H9 (cell line): ENCODE data around the gene JAK1. TPM values are rescaled to one million over a fixed set of nuclear protein-coding genes. Genes with fewer than 3 reads are reported as not detected.
"Not testable (repeated sequence)": the region's sequence is repeated elsewhere in the genome, so short reads cannot be mapped to it uniquely, and the experiment has no call there.

ENCODE experiments used
- DNase-seq: peaks from one replicate; pipeline ENCODE4 v3.0.0-alpha.2; 2017
- H2AFZ ChIP-seq: one replicate; pipeline ENCODE4 v1.6.1; 2013; ENCODE audit warnings: mild to moderate bottlenecking, low read length, control low read depth, moderate library complexity
- H2AK5ac ChIP-seq: 2 replicates; pipeline ENCODE4 v1.6.1; 2013; ENCODE audit warnings: low read length, control low read depth, mixed read lengths; ENCODE audit not compliant: insufficient read length
- H2BK120ac ChIP-seq: one replicate; pipeline ENCODE4 v1.6.1; 2013; ENCODE audit warnings: low read depth, mild to moderate bottlenecking, low read length, control low read depth, inconsistent platforms; ENCODE audit not compliant: poor library complexity, severe bottlenecking
- H2BK12ac ChIP-seq: 2 replicates; pipeline ENCODE4 v1.6.1; 2013; ENCODE audit warnings: low read length, control low read depth, mixed read lengths, low read depth; ENCODE audit not compliant: insufficient read length
- H2BK15ac ChIP-seq: 2 replicates; pipeline ENCODE4 v1.6.1; 2013; ENCODE audit warnings: low read depth, low read length, control low read depth
- H2BK20ac ChIP-seq: one replicate; pipeline ENCODE4 v1.6.1; 2013; ENCODE audit warnings: low read depth, mild to moderate bottlenecking, low read length, control low read depth, inconsistent platforms; ENCODE audit not compliant: poor library complexity, severe bottlenecking
- H2BK5ac ChIP-seq: 2 replicates; pipeline ENCODE4 v1.6.1; 2013; ENCODE audit warnings: low read length, control low read depth, mixed read lengths; ENCODE audit not compliant: insufficient read length
- H3K14ac ChIP-seq: 2 replicates; pipeline ENCODE4 v1.6.1; 2013; ENCODE audit warnings: low read length, control low read depth; ENCODE audit not compliant: insufficient read depth
- H3K18ac ChIP-seq: 2 replicates; pipeline ENCODE4 v1.6.1; 2013; ENCODE audit warnings: low read depth, mild to moderate bottlenecking, mixed read lengths, low read length, control low read depth; ENCODE audit not compliant: insufficient read length
- H3K23ac ChIP-seq: 2 replicates; pipeline ENCODE4 v1.6.1; 2013; ENCODE audit warnings: low read length, control low read depth, mixed read lengths, low read depth; ENCODE audit not compliant: insufficient read length
- H3K23me2 ChIP-seq: 2 replicates; pipeline ENCODE4 v1.6.1; 2013; ENCODE audit warnings: low read depth, mild to moderate bottlenecking, mixed read lengths, low read length, control low read depth; ENCODE audit not compliant: insufficient read length, poor library complexity, severe bottlenecking
- H3K27ac ChIP-seq: 2 replicates; pipeline ENCODE4 v1.5.1; 2013; ENCODE audit warnings: low read length, control low read depth, mixed read lengths, low read depth; ENCODE audit not compliant: insufficient read length
- H3K27me3 ChIP-seq: 2 replicates; pipeline ENCODE4 v1.6.1; 2013; ENCODE audit warnings: low read length, control low read depth, inconsistent platforms; ENCODE audit not compliant: insufficient read depth
- H3K4ac ChIP-seq: 2 replicates; pipeline ENCODE4 v1.6.1; 2013; ENCODE audit warnings: low read depth, mild to moderate bottlenecking, control low read depth, inconsistent platforms, low read length, moderate library complexity
- H3K4me1 ChIP-seq: 2 replicates; pipeline ENCODE4 v1.6.1; 2013; ENCODE audit warnings: low read length, control low read depth, inconsistent platforms; ENCODE audit not compliant: insufficient read depth
- H3K4me2 ChIP-seq: 2 replicates; pipeline ENCODE4 v1.6.1; 2013; ENCODE audit warnings: low read length, control low read depth, mixed read lengths; ENCODE audit not compliant: insufficient read length, insufficient read depth
- H3K56ac ChIP-seq: 2 replicates; pipeline ENCODE4 v1.6.1; 2013; ENCODE audit warnings: low read depth, mild to moderate bottlenecking, mixed read lengths, low read length, control low read depth; ENCODE audit not compliant: insufficient read length
- H3K79me1 ChIP-seq: 2 replicates; pipeline ENCODE4 v1.6.1; 2013; ENCODE audit warnings: low read depth, mild to moderate bottlenecking, moderate library complexity, low read length, control low read depth, inconsistent platforms; ENCODE audit not compliant: insufficient read depth, poor library complexity, severe bottlenecking
- H3K79me2 ChIP-seq: 2 replicates; pipeline ENCODE4 v1.6.1; 2013; ENCODE audit warnings: low read length, control low read depth, inconsistent platforms; ENCODE audit not compliant: insufficient read depth
- H3K9ac ChIP-seq: 2 replicates; pipeline ENCODE4 v1.6.1; 2013; ENCODE audit warnings: low read length, control low read depth, mixed read lengths; ENCODE audit not compliant: insufficient read length; ENCODE audit errors: extremely low read depth
- H3K9me3 ChIP-seq: one replicate; pipeline ENCODE4 v1.6.1; 2013; ENCODE audit warnings: low read depth, low read length, inconsistent platforms; ENCODE audit not compliant: control insufficient read depth
- H3T11ph ChIP-seq: one replicate; pipeline ENCODE4 v1.6.1; 2013; ENCODE audit warnings: mild to moderate bottlenecking, low read length, control low read depth, inconsistent platforms
- H4K20me1 ChIP-seq: one replicate; pipeline ENCODE4 v1.6.1; 2013; ENCODE audit not compliant: control insufficient read depth, insufficient read length, insufficient read depth
- H4K5ac ChIP-seq: 2 replicates; pipeline ENCODE4 v1.6.1; 2013; ENCODE audit warnings: low read depth, mild to moderate bottlenecking, mixed read lengths, low read length, control low read depth; ENCODE audit not compliant: insufficient read length
- H4K8ac ChIP-seq: replicated peaks from 2 replicates; pipeline ENCODE4 v1.6.1; 2013; ENCODE audit warnings: low read length, control low read depth, mixed read lengths, low read depth; ENCODE audit not compliant: insufficient read length
- H4K91ac ChIP-seq: 2 replicates; pipeline ENCODE4 v1.6.1; 2013; ENCODE audit warnings: low read depth, mild to moderate bottlenecking, moderate library complexity, mixed read lengths, low read length, control low read depth; ENCODE audit not compliant: insufficient read length
- H3K27ac Mint-ChIP-seq, 3 experiments: 2 replicates in 2 of 3; 3 replicates in 1 of 3; pipeline ENCODE4 v1.8.0; 2020 to 2021; ENCODE audit warnings: mixed read lengths in 3 of 3, mild to moderate bottlenecking in 1 of 3, moderate library complexity in 1 of 3
- H3K27me3 Mint-ChIP-seq: 2 replicates; pipeline ENCODE4 v1.8.0; 2021; ENCODE audit warnings: low read depth, mild to moderate bottlenecking, moderate library complexity, mixed read lengths
- H3K36me3 Mint-ChIP-seq, 3 experiments: 2 replicates in 2 of 3; 3 replicates in 1 of 3; pipeline ENCODE4 v1.8.0; 2020 to 2021; ENCODE audit warnings: low read depth in 3 of 3, mixed read lengths in 3 of 3; ENCODE audit not compliant: insufficient read depth in 1 of 3
- H3K4me1 Mint-ChIP-seq, 2 experiments: 2 replicates each; pipeline ENCODE4 v1.8.0; 2020; ENCODE audit warnings: mixed read lengths in 2 of 2
- H3K4me3 Mint-ChIP-seq, 2 experiments: 2 replicates in 1 of 2; 3 replicates in 1 of 2; pipeline ENCODE4 v1.8.0; 2020 to 2021; ENCODE audit warnings: mild to moderate bottlenecking in 2 of 2, mixed read lengths in 2 of 2, moderate library complexity in 1 of 2
- H3K9me3 Mint-ChIP-seq, 2 experiments: 2 replicates in 1 of 2; 3 replicates in 1 of 2; pipeline ENCODE4 v1.8.0; 2020; ENCODE audit warnings: mild to moderate bottlenecking in 2 of 2, mixed read lengths in 2 of 2, moderate library complexity in 1 of 2
- WGBS: extraction: QIAGEN DNeasy Blood & Tissue Kit; methylation state at CpG from one replicate; pipeline ENCODE4 v1.1.7; 2013; ENCODE audit warnings: missing lambda C conversion rate, low lambda C conversion rate, mixed read lengths; ENCODE audit not compliant: insufficient read length; ENCODE audit errors: extremely low coverage; 5-methylcytosine and 5-hydroxymethylcytosine counted together
- total RNA-seq: library from RNA; stranded (reverse); gene quantifications from 2 replicates; pipeline ENCODE4 v1.2.1, GENCODE V29; 2021
- TF ChIP-seq, protein P1 (sequence below): fragments of 200-600 bp; sonication (generic); conservative IDR thresholded peaks from 3 replicates; pipeline ENCODE4 v1.8.0; 2021; ENCODE audit warnings: antibody characterized with exemption, mild to moderate bottlenecking

JAK1 gene
- total RNA-seq, 1 experiment from 2014 or later = 12.8 TPM

DNA sequence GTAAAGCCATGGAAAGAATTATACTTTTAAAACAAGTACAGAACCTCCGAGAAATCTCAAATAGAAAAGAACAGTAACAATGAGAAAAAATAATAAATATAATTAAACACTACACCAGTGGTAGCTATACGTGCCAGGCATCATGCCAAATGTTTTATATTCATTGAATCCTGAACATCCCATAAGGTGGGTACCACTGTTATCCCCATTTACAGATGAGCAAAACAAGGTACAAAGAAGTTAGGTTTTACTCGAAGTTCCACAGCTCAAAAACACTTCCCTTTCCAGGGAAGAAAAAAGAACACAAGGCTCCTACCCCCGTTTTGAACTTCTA, 33.4 kb downstream of the JAK1 start:
- H4K91ac ChIP-seq = no peak overlapping the region
- no peaks in the 10 kb centered on the region for H3K27me3 ChIP-seq
- no CpG with 5 or more reads among the region's 4 CpGs for whole genome bisulfite sequencing
- peaks cover 3% of the 10 kb centered on the region; the same call in 1 of the 2 replicates for H3K79me2 ChIP-seq
- no peak overlapping the region for H3K18ac ChIP-seq
- no peak overlapping the region for H3K4ac ChIP-seq
- no peak overlapping the region for H4K8ac ChIP-seq
- H2BK20ac ChIP-seq = no peak overlapping the region
- H2BK12ac ChIP-seq = no peak overlapping the region
- no peak overlapping the region for H4K5ac ChIP-seq
- no peak overlapping the region for H3K4me2 ChIP-seq
- TF ChIP-seq, protein P1, sequence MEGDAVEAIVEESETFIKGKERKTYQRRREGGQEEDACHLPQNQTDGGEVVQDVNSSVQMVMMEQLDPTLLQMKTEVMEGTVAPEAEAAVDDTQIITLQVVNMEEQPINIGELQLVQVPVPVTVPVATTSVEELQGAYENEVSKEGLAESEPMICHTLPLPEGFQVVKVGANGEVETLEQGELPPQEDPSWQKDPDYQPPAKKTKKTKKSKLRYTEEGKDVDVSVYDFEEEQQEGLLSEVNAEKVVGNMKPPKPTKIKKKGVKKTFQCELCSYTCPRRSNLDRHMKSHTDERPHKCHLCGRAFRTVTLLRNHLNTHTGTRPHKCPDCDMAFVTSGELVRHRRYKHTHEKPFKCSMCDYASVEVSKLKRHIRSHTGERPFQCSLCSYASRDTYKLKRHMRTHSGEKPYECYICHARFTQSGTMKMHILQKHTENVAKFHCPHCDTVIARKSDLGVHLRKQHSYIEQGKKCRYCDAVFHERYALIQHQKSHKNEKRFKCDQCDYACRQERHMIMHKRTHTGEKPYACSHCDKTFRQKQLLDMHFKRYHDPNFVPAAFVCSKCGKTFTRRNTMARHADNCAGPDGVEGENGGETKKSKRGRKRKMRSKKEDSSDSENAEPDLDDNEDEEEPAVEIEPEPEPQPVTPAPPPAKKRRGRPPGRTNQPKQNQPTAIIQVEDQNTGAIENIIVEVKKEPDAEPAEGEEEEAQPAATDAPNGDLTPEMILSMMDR = no peak
- H3K14ac ChIP-seq = no peak overlapping the region
- Mint-ChIP-seq H3K4me3 (no peak overlapping the region), H3K4me1 (peaks cover 19 to 24% of the 10 kb centered on the region in 2 experiments), H3K9me3 (peaks cover 0 to 9% of the 10 kb centered on the region in 2 experiments; a peak in 3 of 5 replicates), H3K27ac (0 out of 7 replicates have a peak overlapping the region, but pooled peaks of 1 of the 3 experiments have one; percentile 1), H3K36me3 (peaks cover 0 to 4% (median 4%) of the 10 kb centered on the region in 3 experiments; a peak in 3 of 7 replicates), H3K27me3 (no peaks in the 10 kb centered on the region)
- no peak overlapping the region for H2BK15ac ChIP-seq
- no peaks in the 10 kb centered on the region for H4K20me1 ChIP-seq
- H3K79me1 ChIP-seq = no peaks in the 10 kb centered on the region
- H3K9ac ChIP-seq = no peak overlapping the region
- no peak for DNase-seq
- no peak overlapping the region for H2BK120ac ChIP-seq
- H3K9me3 ChIP-seq = no peaks in the 10 kb centered on the region
- H2AFZ ChIP-seq = no peak overlapping the region
- H2AK5ac ChIP-seq = no peak overlapping the region
- no peak overlapping the region for H2BK5ac ChIP-seq
- H3T11ph ChIP-seq = no peak overlapping the region
- no peak overlapping the region for H3K27ac ChIP-seq
- H3K23ac ChIP-seq = no peak overlapping the region
- no peaks in the 10 kb centered on the region for H3K4me1 ChIP-seq
- H3K56ac ChIP-seq = no peak overlapping the region
- H3K23me2 ChIP-seq = no peaks in the 10 kb centered on the region

DNA sequence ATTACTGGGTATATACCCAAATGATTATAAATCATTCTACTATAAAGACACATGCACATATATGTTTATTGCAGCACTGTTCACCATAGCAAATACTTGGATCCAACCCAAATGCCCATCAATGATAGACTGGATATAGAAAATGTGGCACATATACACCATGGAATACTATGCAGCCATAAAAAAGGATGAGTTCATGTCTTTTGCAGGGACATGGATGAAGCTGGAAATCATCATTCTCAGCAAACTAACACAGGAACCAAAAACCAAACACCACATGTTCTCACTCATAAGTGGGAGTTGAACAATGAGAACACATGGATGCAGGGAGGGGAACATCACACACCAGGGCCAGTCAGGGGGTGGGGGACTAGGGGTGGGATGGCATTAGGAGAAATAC, 35.7 kb downstream of the JAK1 start:
- H2BK20ac ChIP-seq, H2BK15ac ChIP-seq, H3K23ac ChIP-seq, H3K4me2 ChIP-seq, H2BK12ac ChIP-seq, H3K9me3 ChIP-seq, H3K23me2 ChIP-seq, H3K56ac ChIP-seq, H3K79me2 ChIP-seq, H4K91ac ChIP-seq, H4K20me1 ChIP-seq, H3K4me1 ChIP-seq, H3K9me3 Mint-ChIP-seq, H3K27me3 ChIP-seq, H3K4me3 Mint-ChIP-seq, H2AK5ac ChIP-seq, H3K36me3 Mint-ChIP-seq, H4K8ac ChIP-seq, H3K4ac ChIP-seq, H3K18ac ChIP-seq, H4K5ac ChIP-seq, DNase-seq, H2BK120ac ChIP-seq, H3T11ph ChIP-seq, H2BK5ac ChIP-seq, H3K9ac ChIP-seq, H3K79me1 ChIP-seq, H2AFZ ChIP-seq, H3K27ac ChIP-seq, H3K27ac Mint-ChIP-seq, H3K14ac ChIP-seq, H3K27me3 Mint-ChIP-seq: not testable (repeated sequence)
- peaks cover 34 to 38% of the 10 kb centered on the region in 2 experiments for H3K4me1 Mint-ChIP-seq
